ENCODE data around the gene ATXN7L2.

GRCh38 chr1:109477821-109478220, 5.9 kb upstream of the ATXN7L2 start:
- TF ChIP-seq, protein P1, sequence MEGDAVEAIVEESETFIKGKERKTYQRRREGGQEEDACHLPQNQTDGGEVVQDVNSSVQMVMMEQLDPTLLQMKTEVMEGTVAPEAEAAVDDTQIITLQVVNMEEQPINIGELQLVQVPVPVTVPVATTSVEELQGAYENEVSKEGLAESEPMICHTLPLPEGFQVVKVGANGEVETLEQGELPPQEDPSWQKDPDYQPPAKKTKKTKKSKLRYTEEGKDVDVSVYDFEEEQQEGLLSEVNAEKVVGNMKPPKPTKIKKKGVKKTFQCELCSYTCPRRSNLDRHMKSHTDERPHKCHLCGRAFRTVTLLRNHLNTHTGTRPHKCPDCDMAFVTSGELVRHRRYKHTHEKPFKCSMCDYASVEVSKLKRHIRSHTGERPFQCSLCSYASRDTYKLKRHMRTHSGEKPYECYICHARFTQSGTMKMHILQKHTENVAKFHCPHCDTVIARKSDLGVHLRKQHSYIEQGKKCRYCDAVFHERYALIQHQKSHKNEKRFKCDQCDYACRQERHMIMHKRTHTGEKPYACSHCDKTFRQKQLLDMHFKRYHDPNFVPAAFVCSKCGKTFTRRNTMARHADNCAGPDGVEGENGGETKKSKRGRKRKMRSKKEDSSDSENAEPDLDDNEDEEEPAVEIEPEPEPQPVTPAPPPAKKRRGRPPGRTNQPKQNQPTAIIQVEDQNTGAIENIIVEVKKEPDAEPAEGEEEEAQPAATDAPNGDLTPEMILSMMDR (tag by site-specific recombination; IDR thresholded peaks at IDR 0.05): no peak
- TF ChIP-seq ZNF776 (tag by site-specific recombination; IDR thresholded peaks at IDR 0.05; ENCODE audit: borderline replicate concordance) (no peak), SP7 (tag by site-specific recombination; IDR thresholded peaks at IDR 0.05) (no peak), ZNF23 (tag by site-specific recombination; IDR thresholded peaks at IDR 0.05; ENCODE audit: borderline replicate concordance) (no peak)
